Prostate gland (tissue), 2 donors: Measurements from ENCODE around the gene APOBEC3H.
A peak's percentile ranks its signal among the peaks of the same experiment; 100 is the strongest.

ENCODE experiments used
- CTCF ChIP-seq, 4 experiments: fragments of 200-600 bp in 2 of 4; fragments of 450-650 bp in 2 of 4; sonication (generic) in 2 of 4; IDR thresholded peaks; 1 replicate in 3 of 4; 2 replicates in 1 of 4; pipeline ENCODE4 v1.5.1; 2016 to 2019; ENCODE audit warnings: antibody characterized with exemption in 4 of 4, mild to moderate bottlenecking in 2 of 4, moderate library complexity in 2 of 4
- POLR2A ChIP-seq: fragments of 450-650 bp; IDR thresholded peaks from one replicate; pipeline ENCODE4 v1.6.1; 2016; ENCODE audit warnings: antibody characterized with exemption, mild to moderate bottlenecking

GRCh38 chr22:39135092-39135896 lies 38.2 kb downstream of the APOBEC3H start:
- TF ChIP-seq CTCF (IDR thresholded peaks at IDR 0.05) (peak in 2 of 4 experiments; percentile 50 to 58), POLR2A (no peak)
